ENCODE results near the gene CADPS. TPM values are rescaled to one million over a fixed set of nuclear protein-coding genes. Genes with fewer than 3 reads are reported as not detected.

Gene CADPS
- total RNA-seq, 1 donor from 2014 or later, result 2.7 TPM

DNA sequence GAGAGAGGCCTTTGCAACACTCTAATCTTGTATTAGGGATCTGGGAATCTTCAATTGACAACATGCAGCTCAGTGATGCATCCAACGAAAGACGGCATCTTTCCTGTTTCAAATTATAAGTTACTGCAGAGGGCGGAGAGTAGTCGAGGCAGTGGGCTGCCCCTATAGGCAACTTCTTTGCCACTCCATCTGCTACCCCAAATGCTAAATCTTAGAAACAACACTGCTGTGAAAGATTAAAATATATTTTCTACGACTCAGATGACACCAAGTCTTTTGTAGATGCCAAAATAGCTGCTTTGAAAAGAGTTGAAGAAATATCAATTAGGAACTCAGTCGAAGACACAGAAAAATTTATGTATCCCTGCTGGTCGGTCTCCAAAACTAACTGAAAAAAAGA is 340.9 kb downstream of the CADPS start:
- TF ChIP-seq, protein P1, sequence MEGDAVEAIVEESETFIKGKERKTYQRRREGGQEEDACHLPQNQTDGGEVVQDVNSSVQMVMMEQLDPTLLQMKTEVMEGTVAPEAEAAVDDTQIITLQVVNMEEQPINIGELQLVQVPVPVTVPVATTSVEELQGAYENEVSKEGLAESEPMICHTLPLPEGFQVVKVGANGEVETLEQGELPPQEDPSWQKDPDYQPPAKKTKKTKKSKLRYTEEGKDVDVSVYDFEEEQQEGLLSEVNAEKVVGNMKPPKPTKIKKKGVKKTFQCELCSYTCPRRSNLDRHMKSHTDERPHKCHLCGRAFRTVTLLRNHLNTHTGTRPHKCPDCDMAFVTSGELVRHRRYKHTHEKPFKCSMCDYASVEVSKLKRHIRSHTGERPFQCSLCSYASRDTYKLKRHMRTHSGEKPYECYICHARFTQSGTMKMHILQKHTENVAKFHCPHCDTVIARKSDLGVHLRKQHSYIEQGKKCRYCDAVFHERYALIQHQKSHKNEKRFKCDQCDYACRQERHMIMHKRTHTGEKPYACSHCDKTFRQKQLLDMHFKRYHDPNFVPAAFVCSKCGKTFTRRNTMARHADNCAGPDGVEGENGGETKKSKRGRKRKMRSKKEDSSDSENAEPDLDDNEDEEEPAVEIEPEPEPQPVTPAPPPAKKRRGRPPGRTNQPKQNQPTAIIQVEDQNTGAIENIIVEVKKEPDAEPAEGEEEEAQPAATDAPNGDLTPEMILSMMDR (IDR thresholded peaks at IDR 0.05), result no peak
- intact Hi-C loops (cut with DNase I), result no loop called here
- Histone ChIP-seq H3K36me3 (no peaks in the 10 kb centered on the region), H3K9me3 (no peaks in the 10 kb centered on the region), H3K27me3 (ENCODE audit: low read depth) (no peaks in the 10 kb centered on the region), H3K4me1 (no peaks in the 10 kb centered on the region), H3K27ac (no peak overlapping the region), H3K4me3 (no peak overlapping the region)
- no peak for DNase-seq
- no peak for ATAC-seq

GRCh38 chr3:62532796-62533195 is 342.4 kb downstream of the CADPS start:
- H3K9me3 ChIP-seq, result no peaks in the 10 kb centered on the region
- H3K27ac ChIP-seq, result no peak overlapping the region
- H3K27me3 ChIP-seq (ENCODE audit: low read depth), result no peaks in the 10 kb centered on the region
- DNase-seq (no peak), ATAC-seq (no peak)
- intact Hi-C loops (cut with DNase I), result no loop called here
- H3K4me1 ChIP-seq, result no peaks in the 10 kb centered on the region
- TF ChIP-seq, protein P1 (IDR thresholded peaks at IDR 0.05), result no peak
- H3K36me3 ChIP-seq, result no peaks in the 10 kb centered on the region
- no peak overlapping the region for H3K4me3 ChIP-seq

GRCh38 chr3:62531981-62532380 is 343.2 kb downstream of the CADPS start:
- Histone ChIP-seq H3K4me1 (no peaks in the 10 kb centered on the region), H3K9me3 (no peaks in the 10 kb centered on the region), H3K27ac (no peak overlapping the region), H3K27me3 (ENCODE audit: low read depth) (no peaks in the 10 kb centered on the region), H3K4me3 (no peak overlapping the region), H3K36me3 (no peaks in the 10 kb centered on the region)
- no peak for DNase-seq
- intact Hi-C loops (cut with DNase I), result no loop called here
- no peak for ATAC-seq
- TF ChIP-seq, protein P1 (IDR thresholded peaks at IDR 0.05), result no peak

GRCh38 chr3:62531493-62531892 is 343.7 kb downstream of the CADPS start:
- intact Hi-C loops (cut with DNase I), result no loop called here
- TF ChIP-seq, protein P1 (IDR thresholded peaks at IDR 0.05), result no peak
- ATAC-seq, result no peak

DNA sequence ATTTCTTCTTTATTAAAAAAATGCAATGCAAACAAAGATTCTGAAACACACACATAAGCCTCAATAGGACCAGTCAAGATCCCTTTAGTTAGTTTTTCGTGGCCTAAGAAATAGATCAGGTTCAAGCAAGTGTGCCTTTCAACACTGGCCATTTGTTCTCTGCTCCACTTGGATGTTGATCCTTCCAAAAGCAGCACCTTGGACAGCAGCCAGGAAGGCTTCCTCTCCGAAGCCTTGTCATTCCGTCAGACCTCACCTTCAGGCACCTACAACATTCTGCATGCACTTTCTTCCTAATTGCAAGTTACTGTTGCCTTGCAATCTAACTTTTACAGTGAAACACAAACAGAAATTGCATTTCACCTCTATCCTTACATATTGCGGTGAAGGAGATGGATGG is 346.0 kb downstream of the CADPS start:
- no peak for ATAC-seq
- Histone ChIP-seq H3K4me3 (no peak overlapping the region), H3K4me1 (no peaks in the 10 kb centered on the region), H3K27me3 (ENCODE audit: low read depth) (no peaks in the 10 kb centered on the region), H3K27ac (no peak overlapping the region), H3K9me3 (no peaks in the 10 kb centered on the region), H3K36me3 (no peaks in the 10 kb centered on the region)
- intact Hi-C loops (cut with DNase I), result no loop called here
- no peak for DNase-seq
- TF ChIP-seq, protein P1 (IDR thresholded peaks at IDR 0.05), result no peak

More at GRCh38 chr3:62531493-62531892, 343.7 kb downstream of the CADPS start:
- H3K4me3 ChIP-seq, result no peak overlapping the region
- H3K9me3 ChIP-seq, result no peaks in the 10 kb centered on the region
- H3K36me3 ChIP-seq, result no peaks in the 10 kb centered on the region
- H3K27me3 ChIP-seq (ENCODE audit: low read depth), result no peaks in the 10 kb centered on the region
- no peak overlapping the region for H3K27ac ChIP-seq
- no peaks in the 10 kb centered on the region for H3K4me1 ChIP-seq
- DNase-seq, result no peak

DNA sequence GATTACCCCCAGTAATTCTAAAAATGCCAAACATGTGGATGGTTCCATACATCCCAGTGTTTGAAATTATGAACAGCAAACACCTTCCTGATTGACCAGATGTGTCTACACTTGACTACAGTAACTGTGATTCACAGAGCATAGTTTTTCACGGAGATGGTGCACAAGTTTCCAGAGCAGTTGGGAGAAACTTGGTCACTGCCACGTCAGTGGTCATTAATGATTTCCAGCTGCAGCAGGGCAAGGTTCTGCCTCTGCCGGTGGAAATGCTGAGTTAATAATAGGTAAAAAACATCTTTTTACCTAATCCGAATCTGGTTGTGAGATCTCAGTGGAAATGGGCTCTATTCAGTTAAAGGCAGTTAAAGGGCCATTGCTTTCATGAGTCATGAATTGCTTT is 347.7 kb downstream of the CADPS start:
- H3K4me1 ChIP-seq, result no peaks in the 10 kb centered on the region
- TF ChIP-seq, protein P1 (IDR thresholded peaks at IDR 0.05), result no peak
- no peak for DNase-seq
- no peak overlapping the region for H3K27ac ChIP-seq
- ATAC-seq, result no peak
- no peaks in the 10 kb centered on the region for H3K36me3 ChIP-seq
- no peaks in the 10 kb centered on the region for H3K27me3 ChIP-seq (ENCODE audit: low read depth)
- H3K9me3 ChIP-seq, result no peaks in the 10 kb centered on the region
- H3K4me3 ChIP-seq, result no peak overlapping the region
- intact Hi-C loops (cut with DNase I), result no loop called here
